A673 (cell line): ENCODE results near the gene ECEL1.

Source experiments
- EZH2 ChIP-seq: fragments of 200-600 bp; sonication (generic); IDR thresholded peaks from 2 replicates; pipeline ENCODE4 v1.6.1; 2017; ENCODE audit warnings: borderline replicate concordance, low read depth, mild to moderate bottlenecking, mixed read lengths, antibody characterized with exemption, low read length; ENCODE audit not compliant: poor library complexity, severe bottlenecking
- TF ChIP-seq, protein P1 (sequence below): fragments of 300-800, 200-600 bp; sonication (generic); conservative IDR thresholded peaks from 2 replicates; pipeline ENCODE4 v1.5.1; 2017; ENCODE audit warnings: low read depth, mild to moderate bottlenecking, antibody characterized with exemption, low read length, moderate library complexity, mixed read lengths

DNA sequence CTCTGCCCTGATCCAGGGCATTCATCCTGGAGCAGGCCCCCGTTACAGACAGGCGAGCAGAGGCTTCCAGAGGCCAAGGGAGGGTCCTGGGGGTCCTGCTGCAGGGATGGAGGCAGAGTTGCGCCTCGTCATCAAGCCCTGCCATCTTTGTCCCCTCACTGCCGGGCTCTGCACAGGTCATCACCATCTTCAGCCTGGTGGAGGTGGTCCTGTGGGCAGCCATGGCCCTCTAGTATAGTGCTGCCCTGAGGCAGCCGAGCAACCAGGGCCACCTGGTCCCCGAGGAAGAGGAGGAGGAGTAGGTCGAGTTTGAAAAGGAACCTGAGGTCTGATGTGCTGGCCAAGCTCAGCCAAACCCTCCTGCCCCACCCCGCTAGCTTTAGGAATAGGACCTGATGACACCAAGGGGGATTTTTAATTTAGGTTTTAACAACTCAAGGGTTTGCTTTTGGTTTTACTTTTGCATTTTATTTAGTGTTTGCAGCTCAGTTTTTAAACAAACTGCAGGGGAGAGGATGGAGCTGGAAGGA lies 40.5 kb downstream of the ECEL1 start:
- TF ChIP-seq, protein P1, sequence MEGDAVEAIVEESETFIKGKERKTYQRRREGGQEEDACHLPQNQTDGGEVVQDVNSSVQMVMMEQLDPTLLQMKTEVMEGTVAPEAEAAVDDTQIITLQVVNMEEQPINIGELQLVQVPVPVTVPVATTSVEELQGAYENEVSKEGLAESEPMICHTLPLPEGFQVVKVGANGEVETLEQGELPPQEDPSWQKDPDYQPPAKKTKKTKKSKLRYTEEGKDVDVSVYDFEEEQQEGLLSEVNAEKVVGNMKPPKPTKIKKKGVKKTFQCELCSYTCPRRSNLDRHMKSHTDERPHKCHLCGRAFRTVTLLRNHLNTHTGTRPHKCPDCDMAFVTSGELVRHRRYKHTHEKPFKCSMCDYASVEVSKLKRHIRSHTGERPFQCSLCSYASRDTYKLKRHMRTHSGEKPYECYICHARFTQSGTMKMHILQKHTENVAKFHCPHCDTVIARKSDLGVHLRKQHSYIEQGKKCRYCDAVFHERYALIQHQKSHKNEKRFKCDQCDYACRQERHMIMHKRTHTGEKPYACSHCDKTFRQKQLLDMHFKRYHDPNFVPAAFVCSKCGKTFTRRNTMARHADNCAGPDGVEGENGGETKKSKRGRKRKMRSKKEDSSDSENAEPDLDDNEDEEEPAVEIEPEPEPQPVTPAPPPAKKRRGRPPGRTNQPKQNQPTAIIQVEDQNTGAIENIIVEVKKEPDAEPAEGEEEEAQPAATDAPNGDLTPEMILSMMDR = no peak
- no peak for TF ChIP-seq EZH2
